ENCODE results near the gene SOX13.

SOX13 gene

DNA sequence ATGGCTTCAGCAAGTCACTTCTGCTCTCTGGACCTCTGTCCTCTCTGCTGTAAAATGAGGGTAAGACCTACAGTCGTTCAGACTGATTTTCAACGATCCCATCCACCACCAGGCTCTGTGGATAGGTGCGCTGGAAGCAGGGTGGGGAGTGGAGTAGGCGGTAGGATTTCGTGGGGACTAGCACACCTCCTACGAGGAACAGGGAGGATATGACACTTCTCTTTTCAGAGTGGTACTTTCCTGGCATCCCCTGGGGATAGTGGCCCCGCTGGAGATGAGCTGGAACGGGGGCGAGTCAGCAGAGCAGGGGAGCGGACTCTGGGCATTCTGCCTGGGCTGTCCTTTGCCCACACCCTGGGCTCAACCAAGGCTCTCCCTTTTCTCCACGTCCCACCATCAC is 61.2 kb downstream of the SOX13 start:
- no peak for DNase-seq

DNA sequence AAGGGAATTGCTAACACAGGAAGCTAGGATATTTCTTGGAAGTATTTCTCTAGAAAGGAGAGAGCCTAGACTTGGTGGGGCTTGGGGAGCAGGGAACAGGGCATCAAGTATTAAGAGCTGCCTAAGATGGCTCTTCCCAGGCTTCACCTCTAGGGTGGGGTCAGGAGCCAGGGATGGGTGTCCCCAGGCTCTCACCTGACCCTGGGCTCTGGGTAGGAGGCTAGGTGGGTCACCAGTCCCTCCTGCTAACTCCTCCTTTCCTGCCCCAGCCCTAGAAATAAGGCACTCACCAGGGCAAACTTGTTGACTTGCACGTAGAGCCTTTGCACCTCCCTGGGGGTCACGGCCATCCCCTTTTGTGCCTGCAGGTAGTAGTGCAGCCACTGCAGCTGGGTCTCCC is 63.9 kb downstream of the SOX13 start:
- no peak for DNase-seq

GRCh38 chr1:204139088-204139487 is 66.2 kb downstream of the SOX13 start:
- DNase-seq = no peak

DNA sequence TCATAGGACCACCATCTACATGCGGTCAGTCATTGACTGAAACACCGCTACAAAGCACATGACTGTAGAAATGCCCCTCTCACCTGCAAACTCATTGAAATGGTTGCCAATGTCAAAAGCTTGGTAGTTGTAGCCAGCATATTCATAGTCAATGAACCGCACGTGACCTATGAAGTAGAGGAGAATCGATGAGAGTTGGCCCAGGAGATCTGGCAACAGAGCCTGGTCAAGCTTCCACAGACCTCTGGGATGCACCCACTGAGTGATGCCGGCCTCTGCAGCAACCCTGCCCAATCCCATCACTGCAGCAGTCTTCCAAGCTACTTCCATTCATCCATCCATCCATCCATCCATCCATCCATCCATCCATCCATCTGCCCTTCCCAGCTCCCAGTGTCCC is 67.0 kb downstream of the SOX13 start:
- no peak for DNase-seq

DNA sequence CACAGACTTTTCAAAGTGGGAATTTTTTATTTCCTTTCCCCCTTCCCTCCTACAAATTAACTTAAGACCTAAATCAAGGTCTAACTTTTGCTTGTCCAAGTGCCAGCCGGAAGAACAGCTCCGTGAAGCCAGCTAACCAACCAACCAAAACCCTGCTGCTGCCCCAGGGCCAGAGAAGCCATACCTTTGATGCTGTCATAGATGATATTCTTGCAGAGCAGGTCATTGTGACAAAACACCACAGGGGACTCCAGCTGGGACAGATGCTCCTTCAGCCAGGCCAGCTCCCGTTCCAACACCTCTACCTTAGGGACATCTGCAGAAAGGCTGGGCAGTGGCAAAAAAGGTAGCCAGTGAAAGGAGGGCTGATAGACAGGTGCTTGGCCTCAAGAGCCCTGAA is 68.2 kb downstream of the SOX13 start:
- DNase-seq = no peak

DNA sequence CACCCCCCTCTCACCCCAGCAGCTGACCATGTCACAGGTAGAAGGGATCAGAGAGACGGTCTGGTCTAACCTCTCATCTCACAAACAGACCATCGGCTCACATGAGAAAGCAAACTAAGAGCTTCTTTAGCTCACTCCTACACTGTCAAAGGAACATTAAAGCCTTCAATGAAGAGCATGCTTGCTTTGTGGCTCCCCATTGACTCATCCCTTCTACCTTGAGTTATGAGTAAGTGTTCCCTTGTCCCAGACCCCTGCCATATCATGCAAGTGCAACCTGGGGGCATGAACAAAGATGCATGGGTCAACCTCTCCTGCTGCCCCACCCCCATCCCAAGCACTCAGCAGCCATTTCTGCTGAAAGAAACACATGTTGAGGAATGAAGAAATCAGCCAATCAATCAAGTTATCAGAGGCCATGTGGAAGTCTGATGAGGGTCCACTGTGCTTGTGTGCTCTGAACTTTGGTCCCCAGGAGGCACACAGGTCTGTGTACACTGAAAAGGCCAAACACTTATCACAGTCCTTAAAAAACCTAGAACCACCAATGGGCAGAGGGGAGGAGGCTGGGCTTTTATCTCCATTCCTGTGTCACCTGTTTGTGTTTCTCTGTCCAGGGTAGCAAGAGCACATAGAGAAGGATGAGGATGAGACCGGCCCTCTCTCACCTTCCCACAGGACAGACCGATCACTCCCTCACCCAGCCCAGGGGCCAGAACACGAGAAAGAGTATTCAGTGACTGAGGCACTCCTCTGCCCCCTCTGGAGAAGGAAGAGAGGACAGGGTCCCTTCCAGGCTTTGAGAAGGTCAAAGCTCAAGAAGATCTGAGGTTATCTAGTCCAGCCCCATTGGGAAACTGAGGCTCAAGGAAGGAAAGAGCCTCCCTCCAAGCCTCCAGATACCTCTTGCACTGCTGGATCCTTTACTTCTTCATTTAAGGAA is 69.4 kb downstream of the SOX13 start:
- no peak for DNase-seq

DNA sequence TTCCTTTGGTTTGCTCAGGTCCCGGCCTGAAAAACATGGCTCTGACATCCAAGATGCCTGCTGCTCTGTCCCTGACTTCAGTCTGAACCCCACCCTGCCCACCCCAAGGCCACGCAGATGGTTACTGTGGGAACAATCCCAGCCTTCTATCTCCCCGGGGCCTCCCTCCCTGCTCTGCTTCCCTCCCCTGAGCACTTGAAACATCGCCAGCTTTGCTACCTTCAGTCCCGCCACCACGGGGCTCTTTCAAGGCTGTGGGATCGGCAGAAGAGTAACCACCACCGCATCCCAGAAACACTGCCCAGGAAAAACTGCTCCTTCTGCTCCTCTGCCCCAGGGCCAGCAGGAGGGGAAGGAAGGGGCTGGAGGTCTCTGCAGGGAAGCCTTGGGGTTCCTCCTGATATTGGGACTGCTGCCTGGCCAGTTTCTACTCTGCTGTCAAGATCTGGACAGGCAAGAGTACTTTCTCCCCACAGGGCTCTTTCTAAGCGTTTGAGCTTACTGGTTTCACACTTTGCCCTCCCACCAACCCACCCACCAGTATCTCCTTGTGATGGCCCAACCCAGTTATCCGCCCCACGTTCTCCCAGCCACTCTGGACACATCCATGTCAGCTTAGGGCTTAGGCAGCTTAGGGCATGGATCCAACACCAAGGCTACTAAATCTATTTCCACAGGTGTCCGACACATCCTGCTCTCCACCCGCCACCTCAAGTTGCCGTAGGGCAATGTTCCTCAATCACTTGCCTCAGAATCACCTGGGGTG is 70.5 kb downstream of the SOX13 start:
- no peak for DNase-seq

GRCh38 chr1:204145033-204145504 is 72.2 kb downstream of the SOX13 start:
- DNase-seq = no peak

- no peak for DNase-seq
Observed at GRCh38 chr1:204146309-204146708, 73.4 kb downstream of the SOX13 start.

DNA sequence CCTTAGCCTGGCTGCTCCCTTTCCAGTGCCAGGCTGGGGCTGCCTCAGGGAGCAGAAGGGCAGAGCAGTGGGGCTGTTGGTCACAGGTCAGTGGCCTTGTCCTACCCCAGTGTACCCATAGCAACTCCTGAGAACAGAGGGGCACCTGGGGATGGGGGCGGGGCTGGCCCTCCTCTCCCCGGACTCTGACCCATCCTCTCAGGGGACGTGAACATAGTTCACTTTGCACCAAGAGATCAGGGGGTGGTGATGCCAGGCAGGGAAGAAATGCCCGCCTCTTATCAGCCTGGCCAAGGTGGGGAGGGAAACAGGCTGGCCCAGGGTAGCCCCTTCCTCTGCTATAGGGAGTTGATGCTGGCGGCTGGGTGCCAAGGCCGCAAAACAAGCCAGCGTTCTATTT is 74.0 kb downstream of the SOX13 start:
- DNase-seq = no peak

DNA sequence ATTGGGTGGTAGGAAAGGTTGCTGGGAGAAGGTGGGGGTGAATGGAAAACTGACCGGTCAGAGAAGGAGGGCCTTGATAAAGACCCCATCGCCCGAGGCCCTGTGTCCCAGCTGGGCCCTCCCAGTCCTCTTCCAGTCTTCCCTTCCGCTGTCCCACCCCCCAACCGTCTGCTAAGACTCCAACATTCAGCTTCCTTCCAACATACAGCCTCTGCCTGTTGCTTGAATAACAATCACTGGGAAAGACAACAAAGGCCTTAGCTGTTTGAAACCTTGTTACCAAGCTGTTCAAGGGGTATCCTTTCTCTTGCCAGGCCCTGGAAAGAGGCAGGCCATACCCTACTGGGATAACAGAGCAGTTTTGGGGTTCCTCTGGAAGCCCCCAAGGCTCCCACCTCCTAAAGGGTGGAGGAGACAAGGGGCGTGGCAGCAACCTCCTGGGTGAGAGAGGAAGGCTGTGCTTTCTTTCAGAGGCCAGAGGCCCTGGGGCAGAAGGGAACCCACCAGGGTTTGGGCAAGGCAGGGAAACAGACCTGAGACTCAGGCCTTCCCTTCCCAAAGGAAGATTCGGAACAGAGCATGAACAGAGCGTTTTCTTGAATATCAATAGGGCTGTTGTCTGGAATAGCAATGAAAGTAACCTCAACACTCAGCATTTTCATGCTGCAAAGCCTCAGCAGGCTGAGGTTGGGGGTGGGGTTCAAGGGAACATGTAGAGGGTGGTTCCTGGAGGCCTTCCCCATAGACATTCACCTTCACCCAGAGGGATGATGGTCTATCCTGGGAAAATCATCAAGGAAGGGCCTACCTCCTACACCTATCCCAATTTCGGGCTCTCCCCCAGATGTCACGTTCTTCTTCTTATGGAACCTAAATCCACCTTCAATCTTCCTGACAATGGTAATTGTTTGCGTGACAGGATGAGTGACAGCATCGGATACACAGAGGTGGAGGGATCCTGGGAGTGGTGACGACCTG is 74.8 kb downstream of the SOX13 start:
- no peak for DNase-seq

GRCh38 chr1:204149107-204149506 is 76.2 kb downstream of the SOX13 start:
- DNase-seq = no peak

- DNase-seq = no peak
Observed at GRCh38 chr1:204149635-204150565, 77.0 kb downstream of the SOX13 start.

DNA sequence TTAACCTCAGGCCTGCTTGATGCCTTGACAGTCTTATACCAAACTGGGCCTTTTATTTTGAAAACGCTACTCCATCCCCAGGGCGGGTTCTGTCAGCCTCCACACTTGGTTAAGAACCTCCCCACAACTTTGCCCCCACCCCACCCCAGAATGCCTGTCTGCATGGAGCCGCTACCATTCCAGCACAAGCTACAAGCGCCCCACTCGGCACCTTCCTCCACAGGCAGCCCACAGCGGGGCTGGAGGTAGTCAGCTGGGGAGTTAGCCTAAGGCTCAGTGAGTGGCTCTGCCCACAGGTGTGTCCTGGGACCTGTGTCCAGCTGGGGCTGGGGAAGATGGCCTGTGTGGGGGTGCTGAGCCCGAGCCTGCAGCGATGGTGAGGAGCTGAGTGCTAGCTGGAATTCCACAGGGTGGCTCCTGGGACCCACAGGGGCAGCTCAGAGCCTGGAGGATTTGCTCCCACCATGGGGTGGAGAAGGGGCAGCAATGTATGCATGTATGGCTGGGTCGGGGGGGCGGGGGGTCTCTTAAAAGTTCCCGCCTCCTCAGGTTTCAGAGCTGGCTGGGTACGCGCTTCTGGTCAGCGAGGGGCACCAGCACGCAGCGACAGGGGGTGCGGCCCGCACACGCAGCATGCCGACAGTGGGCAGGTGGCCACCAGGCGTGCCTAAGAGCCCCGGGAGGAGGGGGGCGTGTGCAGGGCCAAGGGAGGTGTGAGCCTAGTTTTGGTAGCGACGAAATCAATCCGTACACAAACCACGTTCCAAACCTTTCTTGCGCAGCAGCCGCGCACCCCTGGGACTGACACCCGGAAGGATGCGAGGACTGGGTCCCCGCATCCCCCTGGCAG is 78.0 kb downstream of the SOX13 start:
- DNase-seq = no peak

DNA sequence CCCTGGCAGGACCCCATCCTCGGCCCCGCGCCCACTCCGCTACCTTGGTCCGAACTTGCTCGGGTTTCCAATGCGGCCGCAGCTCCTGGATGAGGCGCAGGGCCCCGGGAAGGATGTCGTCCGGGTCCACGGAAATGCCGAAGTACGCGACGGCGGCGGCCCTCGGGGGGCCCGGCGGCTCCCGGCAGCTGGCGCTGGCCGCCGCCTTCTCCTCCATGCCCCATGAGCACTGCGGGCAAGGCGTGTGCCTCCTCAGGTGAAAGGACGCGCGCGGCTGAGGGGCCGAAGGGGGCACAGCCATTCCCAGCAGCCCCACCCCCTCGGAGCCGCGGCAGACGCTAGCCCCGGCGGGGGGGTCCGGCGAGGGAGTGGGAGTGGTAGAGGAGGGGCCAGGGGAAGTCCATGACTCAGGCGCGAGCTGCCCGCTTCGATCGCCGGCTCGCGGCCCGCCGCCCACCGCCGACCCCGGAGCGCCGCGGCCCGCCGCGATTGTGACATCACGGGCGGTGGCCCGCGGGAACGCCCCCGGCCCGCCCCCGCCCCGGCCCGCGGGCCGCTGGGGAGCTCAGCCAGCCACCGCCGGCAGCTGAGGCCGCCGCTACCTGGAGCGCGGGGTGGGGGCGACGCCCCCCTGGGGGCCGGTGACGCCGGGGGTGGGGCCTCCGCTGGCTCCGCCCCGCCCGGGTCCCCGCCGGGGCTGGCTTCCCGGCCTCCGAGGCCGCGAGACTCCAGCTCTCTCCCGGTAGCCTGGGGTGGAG is 78.8 kb downstream of the SOX13 start, which contains the start of gene ETNK2:
TSS of gene ETNK2 (minus strand) at position 493 of the 758 bp plus-strand sequence. CDS start at position 301, 192 bp downstream.
- no peak for DNase-seq

DNA sequence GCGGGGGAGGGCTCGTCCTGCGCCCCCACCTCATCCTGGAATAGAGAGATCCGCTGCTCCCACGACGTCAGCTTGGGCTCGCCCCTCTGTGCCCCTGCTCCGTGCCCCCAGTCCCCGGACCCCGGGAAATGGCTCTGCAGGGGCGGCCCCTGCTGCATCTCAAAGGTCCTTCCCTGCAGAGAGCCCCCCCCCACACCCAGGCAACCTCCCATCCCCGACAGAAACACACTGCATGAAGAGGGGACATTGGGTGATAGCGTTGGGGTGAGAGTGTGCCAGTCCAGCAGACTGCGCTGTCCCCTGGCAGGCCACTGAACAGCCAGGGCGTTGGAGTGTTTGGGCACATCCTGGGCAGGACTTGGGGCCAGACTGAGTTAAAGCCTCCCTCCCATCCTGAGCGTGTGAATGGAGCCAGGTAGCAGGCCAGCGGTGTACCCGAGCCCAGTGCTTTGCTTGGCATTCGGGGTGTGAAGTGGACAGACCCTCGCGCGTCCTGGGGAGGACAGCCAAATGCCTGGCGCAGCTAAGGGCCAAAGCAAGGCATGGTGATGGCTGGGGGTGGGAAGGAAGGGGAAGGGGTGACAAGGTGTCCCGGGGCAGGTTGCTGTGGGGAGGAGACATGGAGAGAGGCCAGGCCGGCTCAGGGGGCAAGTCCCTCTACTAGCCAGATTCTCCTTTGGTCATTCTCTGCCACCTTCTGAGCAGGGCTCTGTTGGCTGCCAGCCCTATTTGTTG is 79.6 kb downstream of the SOX13 start:
- no peak for DNase-seq

GRCh38 chr1:204153667-204154066 is 80.8 kb downstream of the SOX13 start:
- no peak for DNase-seq

DNA sequence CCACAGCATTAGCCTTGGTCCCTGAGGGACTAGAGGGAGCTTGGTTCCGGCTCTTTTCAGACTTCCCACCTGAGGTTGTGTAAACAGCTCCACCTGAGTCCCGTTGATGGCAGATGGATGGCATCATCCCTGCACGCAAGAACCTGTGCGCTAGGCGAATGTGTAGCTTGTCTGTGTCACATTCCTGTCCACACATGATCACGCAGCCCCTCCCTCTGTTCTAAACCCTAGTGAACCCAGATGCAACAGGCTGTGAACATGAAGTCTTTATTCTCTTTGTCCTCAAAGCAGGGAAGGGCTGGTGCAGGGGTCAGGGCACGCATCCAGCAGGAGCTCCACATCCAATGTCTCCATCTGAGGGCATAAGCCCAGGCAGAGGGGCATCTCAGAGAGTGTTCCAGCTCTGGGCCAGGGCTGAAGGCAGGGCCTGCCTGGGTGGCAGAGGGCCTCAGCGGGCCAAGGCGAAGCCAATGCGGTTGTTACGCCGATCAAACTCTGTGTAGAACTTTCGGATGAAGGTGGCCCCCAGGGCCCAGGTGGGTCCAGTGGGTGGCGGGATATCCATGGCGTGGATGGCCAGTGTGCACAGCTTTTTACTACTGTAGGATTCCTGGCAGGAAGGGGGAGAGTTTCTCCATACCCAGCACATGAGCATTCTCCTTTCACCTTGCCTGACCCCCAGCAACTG is 81.8 kb downstream of the SOX13 start:
- no peak for DNase-seq
